GM12891 (cell line): ENCODE results near the gene CNN3.

ENCODE experiments used
- POLR2A ChIP-seq: IDR thresholded peaks from 2 replicates; pipeline ENCODE4 v1.6.1; 2011; ENCODE audit warnings: low read depth, low read length, control low read depth
- POLR2AphosphoS5 ChIP-seq: IDR thresholded peaks from 2 replicates; pipeline ENCODE4 v1.6.1; 2011; ENCODE audit warnings: low read depth, low read length, control low read depth

DNA sequence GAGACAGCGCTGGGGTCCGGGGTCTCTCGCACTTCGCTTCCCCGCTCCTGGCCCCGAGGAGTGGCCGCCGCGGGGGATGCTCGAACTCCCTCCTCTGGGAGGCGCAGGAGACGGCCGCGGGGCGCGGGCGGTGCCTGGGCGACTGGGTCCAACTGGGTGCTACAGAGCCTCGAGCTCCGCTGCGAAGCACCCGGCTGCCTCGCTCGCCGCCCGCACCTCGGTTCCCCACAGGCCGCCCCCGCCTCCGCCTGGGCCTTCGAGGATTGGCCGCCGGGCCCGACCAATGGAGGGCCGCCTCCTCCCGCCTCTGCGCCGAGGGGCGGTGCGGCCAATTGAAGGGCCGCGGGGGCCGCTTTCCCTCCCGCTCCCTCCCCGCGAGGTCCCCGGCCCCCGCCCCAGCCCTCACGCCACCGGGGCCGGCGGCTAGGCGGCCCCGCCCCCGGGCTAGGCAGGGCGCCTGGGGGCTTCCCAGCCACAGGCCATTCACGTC, at the start of gene CNN3:
- TF ChIP-seq POLR2A (peak; percentile 45; the same call in 1 of the 2 replicates), POLR2AphosphoS5 (no peak)
